Gastrocnemius medialis (tissue), 4 donors: ENCODE measurements around the gene RASD1. TPM values are rescaled to one million over a fixed set of nuclear protein-coding genes. Genes with fewer than 3 reads are reported as not detected.
A peak's percentile ranks its signal among the peaks of the same experiment; 100 is the strongest.

Source experiments
- ATAC-seq, 2 donors: fragments of 150-250 bp; one replicate each; pipeline ENCODE4 v1.9.1; 2016
- DNase-seq, 2 donors: peaks; one replicate each; pipeline ENCODE4 v3.0.0-alpha.2; 2019
- H3K27ac ChIP-seq, 4 donors: fragments of 200-600 bp; sonication (generic); 1 replicate in 1 of 4; 2 replicates in 3 of 4; pipeline ENCODE4 v1.5.1; 2016 to 2018; ENCODE audit warnings: mild to moderate bottlenecking in 2 of 4, moderate library complexity in 1 of 4
- H3K27me3 ChIP-seq, 3 donors: fragments of 200-600 bp; sonication (generic) in 2 of 3; 1 replicate in 1 of 3; 2 replicates in 2 of 3; pipeline versions ENCODE4 v1.5.1 to v1.6.0; 2016 to 2019; ENCODE audit warnings: mild to moderate bottlenecking in 1 of 3, moderate library complexity in 1 of 3
- H3K36me3 ChIP-seq, 2 donors: fragments of 200-600 bp; sonication (generic) in 1 of 2; one replicate each; pipeline ENCODE4 v1.5.1; 2017 to 2018
- H3K4me1 ChIP-seq, 2 donors: fragments of 200-600 bp; sonication (generic) in 1 of 2; one replicate each; pipeline ENCODE4 v1.5.1; 2016 to 2017; ENCODE audit warnings: mild to moderate bottlenecking in 2 of 2
- H3K4me3 ChIP-seq, 4 donors: fragments of 200-600 bp; sonication (generic) in 3 of 4; 1 replicate in 1 of 4; 2 replicates in 3 of 4; pipeline ENCODE4 v1.5.1; 2016 to 2019; ENCODE audit warnings: mild to moderate bottlenecking in 2 of 4
- H3K9me3 ChIP-seq, 3 donors: fragments of 200-600 bp; sonication (generic) in 2 of 3; 1 replicate in 1 of 3; 2 replicates in 2 of 3; pipeline ENCODE4 v1.5.1; 2016 to 2019
- CTCF ChIP-seq, 5 experiments: fragments of 450-650 bp in 3 of 5; fragments of 200-600 bp in 2 of 5; sonication (generic) in 2 of 5; IDR thresholded peaks in 4 of 5; conservative IDR thresholded peaks in 1 of 5; 1 replicate in 4 of 5; 2 replicates in 1 of 5; pipeline ENCODE4 v1.5.1; 2016 to 2019; ENCODE audit warnings: antibody characterized with exemption in 5 of 5, mild to moderate bottlenecking in 3 of 5, moderate library complexity in 3 of 5
- POLR2A ChIP-seq, 2 donors: fragments of 450-650 bp; IDR thresholded peaks; one replicate each; pipeline ENCODE4 v1.6.1; 2017; ENCODE audit warnings: antibody characterized with exemption in 2 of 2, mild to moderate bottlenecking in 2 of 2, moderate library complexity in 2 of 2
- in situ Hi-C, 4 donors: fragments of 200-750 bp; cut with MboI; loops; one replicate each; pipeline versions ENCODE4 v1.15.0 to v1.8.0; 2017; ENCODE audit warnings: low sequenced_read_pairs in 4 of 4
- intact Hi-C: fragments of 100-400 bp; cut with DNase I; formaldehyde crosslinking; loops from one replicate; pipeline ENCODE4 v1.15.1; 2023; ENCODE audit warnings: low total_unique reads
- total RNA-seq, 4 donors: library from RNA; depleted of rRNA; stranded (reverse); fragments of >200 nt; gene quantifications; one replicate each; pipeline versions ENCODE4 v1.1.0 to v1.2.3, GENCODE V29; 2016

RASD1 gene
- total RNA-seq, 4 donors from 2014 or later: 61.3 to 264 (median 102) TPM

GRCh38 chr17:17533901-17534441 is 37.8 kb upstream of the RASD1 start:
- Histone ChIP-seq H3K36me3 (no peaks in the 10 kb centered on the region), H3K27ac (peak overlapping the region; percentile 85 to 92 (median 86)), H3K27me3 (no peaks in the 10 kb centered on the region), H3K9me3 (no peaks in the 10 kb centered on the region), H3K4me3 (no peak overlapping the region), H3K4me1 (peaks cover 25 to 32% of the 10 kb centered on the region in 2 donors)
- intact Hi-C loops: loop anchor here (2.0 kb wide), 1 partner anchor 37 kb away; the partner anchor contains the start of gene RASD1
- no peak for DNase-seq
- TF ChIP-seq POLR2A (IDR thresholded peaks at IDR 0.05): no peak
- no peak for TF ChIP-seq CTCF (IDR thresholded peaks at IDR 0.05 in 4 of 5, conservative IDR thresholded peaks at IDR 0.05 in 1 of 5)
- in situ Hi-C loops: no loop called here
- no peak for ATAC-seq

- TF ChIP-seq CTCF (IDR thresholded peaks at IDR 0.05 in 4 of 5, conservative IDR thresholded peaks at IDR 0.05 in 1 of 5) (no peak), POLR2A (IDR thresholded peaks at IDR 0.05) (no peak)
- no peak for ATAC-seq
Measured at GRCh38 chr17:17532991-17533390, 36.8 kb upstream of the RASD1 start.

GRCh38 chr17:17531156-17531555 is 35.0 kb upstream of the RASD1 start:
- in situ Hi-C loops (no loop called here), intact Hi-C loops (no loop called here)
- Histone ChIP-seq H3K27ac (no peak overlapping the region), H3K4me1 (peaks cover 26 to 40% of the 10 kb centered on the region in 2 donors), H3K36me3 (no peaks in the 10 kb centered on the region), H3K27me3 (no peaks in the 10 kb centered on the region), H3K9me3 (no peaks in the 10 kb centered on the region), H3K4me3 (no peak overlapping the region)
- no peak for ATAC-seq
- DNase-seq: no peak
- TF ChIP-seq POLR2A (IDR thresholded peaks at IDR 0.05) (no peak), CTCF (IDR thresholded peaks at IDR 0.05 in 4 of 5, conservative IDR thresholded peaks at IDR 0.05 in 1 of 5) (no peak)

More at GRCh38 chr17:17532991-17533390, 36.8 kb upstream of the RASD1 start:
- no peaks in the 10 kb centered on the region for H3K27me3 ChIP-seq
- in situ Hi-C loops (no loop called here), intact Hi-C loops (no loop called here)
- no peaks in the 10 kb centered on the region for H3K36me3 ChIP-seq
- no peak overlapping the region for H3K4me3 ChIP-seq
- peak overlapping the region; percentile 17 to 92 (median 86) for H3K27ac ChIP-seq
- peaks cover 27 to 35% of the 10 kb centered on the region in 2 donors for H3K4me1 ChIP-seq
- H3K9me3 ChIP-seq: no peaks in the 10 kb centered on the region
- no peak for DNase-seq

GRCh38 chr17:17528696-17529652 is 32.8 kb upstream of the RASD1 start:
- TF ChIP-seq CTCF (IDR thresholded peaks at IDR 0.05 in 4 of 5, conservative IDR thresholded peaks at IDR 0.05 in 1 of 5): no peak
- TF ChIP-seq POLR2A (IDR thresholded peaks at IDR 0.05): no peak
- no peaks in the 10 kb centered on the region for H3K36me3 ChIP-seq
- ATAC-seq (no peak), DNase-seq (peak in 1 of 2 donors; percentile 43)
- H3K27me3 ChIP-seq: no peaks in the 10 kb centered on the region
- no peaks in the 10 kb centered on the region for H3K9me3 ChIP-seq
- H3K4me1 ChIP-seq: peaks cover 24 to 38% of the 10 kb centered on the region in 2 donors
- H3K27ac ChIP-seq: peak overlapping the region; percentile 86 to 97 (median 92)
- in situ Hi-C loops: no loop called here
- no peak overlapping the region for H3K4me3 ChIP-seq
- intact Hi-C loops: no loop called here
